Measurements from ENCODE around the gene HAPSTR1.

GRCh38 chr16:9056061-9056460, 35.4 kb upstream of the HAPSTR1 start:
- TF ChIP-seq NFRKB (IDR thresholded peaks at IDR 0.05): no peak
- no peak for TF ChIP-seq FOXK2 (IDR thresholded peaks at IDR 0.05)
